GM12875 (cell line): ENCODE data around the gene TBC1D25.

ENCODE experiments used
- H3K4me3 ChIP-seq: one replicate; pipeline ENCODE4 v1.5.1; 2011; ENCODE audit warnings: low read depth, low read length, control low read depth
- CTCF ChIP-seq: IDR thresholded peaks from 2 replicates; pipeline ENCODE4 v1.5.1; 2011; ENCODE audit warnings: low read depth, mild to moderate bottlenecking, control low read depth, inconsistent platforms, low read length, moderate library complexity, borderline replicate concordance; ENCODE audit not compliant: insufficient read depth

The TBC1D25 gene

GRCh38 chrX:48559636-48560035, 20.1 kb downstream of the TBC1D25 start:
- no peak for TF ChIP-seq CTCF
- no peak overlapping the region for H3K4me3 ChIP-seq

GRCh38 chrX:48560056-48560455, 20.5 kb downstream of the TBC1D25 start:
- no peak for TF ChIP-seq CTCF
- no peak overlapping the region for H3K4me3 ChIP-seq

GRCh38 chrX:48560681-48561080, 21.2 kb downstream of the TBC1D25 start:
- no peak for TF ChIP-seq CTCF
- H3K4me3 ChIP-seq, result no peak overlapping the region

GRCh38 chrX:48569958-48570357, 30.4 kb downstream of the TBC1D25 start:
- TF ChIP-seq CTCF, result no peak

GRCh38 chrX:48573690-48574269, 34.3 kb downstream of the TBC1D25 start:
- peak overlapping the region; percentile 87 for H3K4me3 ChIP-seq
- no peak for TF ChIP-seq CTCF

More at GRCh38 chrX:48569958-48570357, 30.4 kb downstream of the TBC1D25 start:
- no peak overlapping the region for H3K4me3 ChIP-seq

GRCh38 chrX:48574270-48575266, 35.1 kb downstream of the TBC1D25 start, which contains the start of gene RBM3:
Gene RBM3 (plus strand): TSS chrX:48574484. CDS start chrX:48575181, 697 bp downstream.
- peak within 1 kb of the TSS; percentile 87 for H3K4me3 ChIP-seq
- TF ChIP-seq CTCF, result peak; percentile 25; the same call in 1 of the 2 replicates

- TF ChIP-seq CTCF, result no peak
- H3K4me3 ChIP-seq, result peak overlapping the region; percentile 87
These were observed 36.1 kb downstream of the TBC1D25 start for GRCh38 chrX:48575642-48576041.
